GM15510 (cell line): ENCODE measurements around the gene SLC22A3.

Experiments
- POLR2A ChIP-seq: IDR thresholded peaks from 3 replicates; pipeline ENCODE4 v1.6.1; 2011; ENCODE audit warnings: borderline replicate concordance; ENCODE audit not compliant: insufficient read length; ENCODE audit errors: extremely low read depth

Gene SLC22A3

DNA sequence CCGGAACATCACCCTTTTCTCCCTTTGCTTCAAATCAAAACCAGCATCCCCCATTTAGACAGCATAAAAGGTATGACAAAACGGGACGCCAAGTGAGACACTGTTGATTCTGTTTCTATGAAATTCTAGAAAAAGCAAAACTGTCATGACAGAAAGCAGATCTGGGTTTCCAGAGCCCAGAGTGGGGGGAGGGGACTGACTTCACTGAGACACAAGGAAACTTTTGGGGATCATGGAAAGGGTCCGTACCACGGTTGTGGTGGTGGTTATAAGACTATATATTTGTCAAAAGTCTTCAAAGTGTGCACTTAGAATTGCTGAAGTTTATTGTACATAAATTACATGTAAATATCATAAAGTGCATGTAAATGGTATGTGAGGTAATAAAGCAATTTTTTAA lies 82.6 kb downstream of the SLC22A3 start:
- TF ChIP-seq POLR2A: no peak

DNA sequence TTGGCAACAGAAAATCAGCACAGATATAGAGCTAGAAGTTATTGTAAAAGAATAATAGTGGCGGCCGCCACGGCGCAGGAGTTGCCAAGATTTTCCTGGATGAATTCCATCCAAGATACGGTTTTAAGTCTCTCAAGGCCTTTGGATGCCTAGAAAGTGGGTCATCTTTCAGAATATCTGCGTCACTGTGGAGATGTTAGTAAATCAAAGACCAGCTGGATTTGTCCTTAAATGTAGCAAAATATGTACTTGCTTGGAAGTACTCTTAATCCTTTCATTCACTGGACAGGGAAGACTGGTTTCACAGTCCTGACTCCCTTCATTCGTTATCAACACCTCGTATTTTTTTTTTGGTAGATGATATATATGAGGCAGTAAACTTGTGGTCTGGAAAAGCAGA lies 83.0 kb downstream of the SLC22A3 start:
- no peak for TF ChIP-seq POLR2A

DNA sequence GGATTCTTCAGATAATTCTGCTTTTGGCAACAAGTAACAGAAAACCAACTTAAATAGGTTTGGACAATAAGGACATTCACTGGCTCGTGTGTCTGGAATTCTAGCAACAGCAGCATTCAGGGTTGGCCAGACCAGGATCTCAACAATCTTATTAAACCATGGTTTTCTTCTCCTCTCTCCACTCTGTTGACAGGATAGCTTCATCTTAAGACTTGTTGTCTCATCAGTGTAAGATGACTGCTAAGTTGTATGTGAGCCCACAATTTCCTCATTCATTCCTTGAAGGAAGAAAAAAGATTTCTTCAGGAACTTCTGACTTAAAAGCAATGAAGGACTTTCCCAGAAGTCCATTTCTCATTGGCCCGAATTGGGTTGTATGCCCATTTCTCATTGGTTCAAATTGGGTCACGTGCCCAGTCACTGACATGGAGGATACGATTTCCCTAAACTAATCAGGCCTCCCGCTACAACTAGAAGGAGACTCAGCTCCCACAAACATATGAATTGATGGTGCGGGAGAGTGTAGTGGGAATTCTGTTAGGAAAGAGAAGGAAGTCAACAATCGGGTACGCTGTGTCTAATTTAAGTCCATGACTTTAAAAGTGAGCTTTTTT lies 83.7 kb downstream of the SLC22A3 start:
- no peak for TF ChIP-seq POLR2A

DNA sequence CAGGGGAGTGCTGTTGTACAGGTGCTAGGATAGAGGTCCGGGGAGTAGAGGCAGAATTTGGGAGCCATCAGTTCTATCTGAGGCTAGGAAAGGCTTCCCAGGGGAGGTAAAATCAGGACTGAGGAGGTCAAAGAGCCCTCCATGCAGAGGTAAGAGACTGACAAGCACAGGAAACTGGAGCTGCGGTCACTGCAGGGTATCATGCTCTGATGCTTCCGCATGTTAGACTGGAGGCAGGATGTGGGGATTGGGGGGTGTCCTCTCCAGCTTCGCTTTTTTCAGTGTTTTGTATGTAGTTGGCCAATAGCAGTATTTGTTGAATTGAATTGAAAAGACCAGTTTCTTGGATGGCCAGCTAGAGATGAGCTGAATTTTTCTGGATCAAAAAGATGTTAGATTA lies 87.8 kb downstream of the SLC22A3 start:
- no peak for TF ChIP-seq POLR2A

DNA sequence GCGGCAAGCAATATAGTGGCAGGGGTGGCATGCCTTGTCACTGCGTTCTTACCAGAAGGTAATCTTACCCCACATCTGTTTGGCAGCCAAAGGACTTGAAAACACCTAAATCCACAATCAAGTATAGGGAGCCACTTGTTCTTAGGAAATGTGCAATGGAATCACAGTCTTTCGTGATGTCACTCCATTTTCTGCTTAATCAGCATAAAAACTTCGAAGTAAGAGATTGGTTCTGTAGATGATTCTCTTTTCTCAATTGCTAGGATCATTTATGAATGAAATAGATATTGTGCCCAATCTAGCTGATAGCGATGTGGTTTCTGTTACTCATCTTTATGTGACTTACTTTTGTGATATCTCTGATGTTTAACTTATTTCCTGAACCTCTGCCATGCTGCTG lies 89.0 kb downstream of the SLC22A3 start:
- TF ChIP-seq POLR2A: no peak

DNA sequence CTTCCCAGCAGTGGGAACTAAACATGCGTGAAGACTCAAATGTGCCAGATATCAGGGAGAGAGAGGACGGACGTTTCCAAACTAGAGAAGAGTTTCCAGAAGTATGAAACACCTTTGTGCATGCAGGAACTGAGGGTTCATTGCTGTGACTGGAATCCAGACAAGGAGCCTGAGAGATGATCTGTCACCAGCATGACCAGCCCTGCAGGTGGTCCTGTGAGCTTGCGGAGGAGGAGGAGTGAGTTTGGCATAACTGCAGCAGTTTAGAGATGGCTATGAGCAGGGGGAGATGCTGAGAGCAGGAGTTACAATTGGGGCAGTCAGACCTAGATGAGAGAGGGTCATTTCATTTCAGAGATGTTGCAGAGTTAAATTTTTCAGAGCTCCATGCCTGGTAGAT lies 89.6 kb downstream of the SLC22A3 start:
- no peak for TF ChIP-seq POLR2A

DNA sequence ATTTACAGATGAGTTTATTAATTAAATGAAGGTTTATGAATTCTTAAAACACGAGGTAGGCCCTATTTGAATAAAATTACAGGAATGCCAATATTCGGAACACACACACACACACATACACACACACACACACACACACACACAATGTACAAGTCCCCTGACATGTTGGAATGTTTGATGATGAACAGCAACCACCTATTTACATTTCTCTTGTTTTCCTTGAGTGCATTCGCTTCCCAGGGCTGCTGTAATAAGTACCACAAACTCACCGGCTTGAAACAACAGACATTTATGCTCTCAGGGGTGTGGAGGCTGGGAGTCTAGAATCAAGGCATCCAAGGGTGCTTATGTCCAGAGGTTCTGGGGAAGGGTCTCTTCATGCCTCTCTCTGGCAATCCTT lies 90.3 kb downstream of the SLC22A3 start:
- TF ChIP-seq POLR2A: no peak

DNA sequence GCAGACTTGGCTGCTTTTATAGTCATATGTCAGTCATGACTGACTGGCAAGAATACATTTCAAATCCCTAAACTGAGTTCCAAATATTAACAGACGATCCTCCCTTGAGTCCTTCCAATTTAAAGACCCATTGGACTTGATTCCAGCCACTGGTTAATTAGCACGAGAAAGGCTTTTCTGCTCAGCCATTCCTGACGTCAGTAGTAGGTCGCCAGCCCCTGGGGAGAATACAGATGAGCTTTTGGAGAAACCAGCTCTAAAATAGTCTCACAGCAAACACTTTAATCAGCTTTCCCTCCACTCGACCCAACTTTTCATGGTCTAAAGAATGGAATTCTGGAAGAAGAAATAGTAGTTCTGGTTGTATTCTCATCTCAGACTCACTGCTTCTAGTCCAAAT lies 91.6 kb downstream of the SLC22A3 start:
- no peak for TF ChIP-seq POLR2A

DNA sequence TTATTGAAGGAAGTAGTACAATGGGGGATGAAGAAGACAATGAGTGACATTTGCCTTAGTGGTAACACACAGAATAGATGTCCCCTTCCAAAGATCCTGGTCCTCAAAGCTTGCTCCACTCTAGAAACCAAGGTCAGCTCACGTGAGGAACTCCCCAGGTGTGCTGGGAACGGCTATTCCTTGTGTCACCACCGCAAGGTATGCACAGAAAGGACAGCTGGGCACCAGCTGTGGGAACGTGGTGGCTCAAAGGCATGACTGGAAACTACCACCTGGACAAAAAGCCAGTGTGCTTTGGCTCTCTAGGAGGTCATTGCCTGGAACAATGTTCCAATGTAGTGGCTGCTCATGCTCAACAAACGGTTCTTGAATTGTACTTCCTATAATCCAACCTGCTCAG lies 94.0 kb downstream of the SLC22A3 start:
- no peak for TF ChIP-seq POLR2A

DNA sequence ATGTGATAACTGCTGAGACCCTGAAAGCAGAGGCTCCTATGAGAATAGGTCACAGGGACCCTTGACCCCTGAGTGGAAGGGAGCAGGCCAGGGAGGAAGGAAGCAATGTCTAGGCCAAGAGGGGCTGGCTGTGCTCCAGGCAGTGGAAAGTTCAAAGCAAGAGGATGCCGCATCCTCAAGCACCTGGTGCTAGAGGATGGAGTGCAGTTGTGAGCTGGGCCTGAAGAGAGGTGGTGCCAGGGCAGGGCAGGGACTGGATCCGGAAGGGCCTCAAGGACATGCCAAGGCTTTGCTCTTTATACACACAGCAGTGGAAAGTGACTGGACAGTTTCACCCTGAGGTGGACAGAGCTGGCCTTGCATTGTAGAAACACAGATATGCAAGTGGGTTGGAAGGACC lies 97.0 kb downstream of the SLC22A3 start:
- TF ChIP-seq POLR2A: no peak

DNA sequence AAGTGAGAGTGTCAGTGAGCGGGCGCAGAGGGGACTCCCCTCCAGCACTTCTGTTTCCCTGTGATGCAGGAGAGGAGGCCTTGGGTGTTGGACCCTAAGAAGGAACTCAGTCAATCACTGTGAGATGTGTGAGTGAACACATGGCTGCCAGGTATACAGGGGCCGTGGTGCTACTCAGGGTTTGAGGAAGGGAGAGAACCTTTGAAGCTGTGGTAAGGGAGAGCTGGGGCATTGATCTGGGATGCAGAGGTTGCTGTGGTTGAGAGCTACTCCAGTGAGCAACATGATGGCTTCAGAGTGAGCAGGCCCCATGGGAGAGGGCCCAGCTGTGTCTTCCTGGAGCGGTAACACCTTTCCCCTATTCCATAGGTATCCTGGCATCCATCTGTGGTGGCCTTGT lies 99.2 kb downstream of the SLC22A3 start:
- TF ChIP-seq POLR2A: no peak

DNA sequence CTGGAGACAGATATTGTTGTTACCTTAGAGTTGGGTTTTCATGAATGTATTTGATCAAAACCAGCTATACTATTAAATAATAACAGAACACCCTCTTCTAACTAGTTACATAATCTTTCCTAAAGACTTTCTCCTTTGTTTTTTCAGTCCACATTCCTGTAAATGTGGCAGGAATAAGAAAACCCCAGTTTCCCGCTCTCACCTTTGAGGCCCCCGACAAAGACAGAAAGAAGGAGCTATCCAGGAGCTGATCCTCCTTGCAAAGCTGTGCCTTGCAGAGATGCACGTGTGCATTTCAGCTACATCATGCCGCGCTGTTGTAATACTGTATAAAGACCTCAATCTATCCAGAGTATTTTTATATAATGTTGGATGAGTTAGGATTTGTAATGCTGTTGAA lies 102.7 kb downstream of the SLC22A3 start:
- TF ChIP-seq POLR2A: no peak

DNA sequence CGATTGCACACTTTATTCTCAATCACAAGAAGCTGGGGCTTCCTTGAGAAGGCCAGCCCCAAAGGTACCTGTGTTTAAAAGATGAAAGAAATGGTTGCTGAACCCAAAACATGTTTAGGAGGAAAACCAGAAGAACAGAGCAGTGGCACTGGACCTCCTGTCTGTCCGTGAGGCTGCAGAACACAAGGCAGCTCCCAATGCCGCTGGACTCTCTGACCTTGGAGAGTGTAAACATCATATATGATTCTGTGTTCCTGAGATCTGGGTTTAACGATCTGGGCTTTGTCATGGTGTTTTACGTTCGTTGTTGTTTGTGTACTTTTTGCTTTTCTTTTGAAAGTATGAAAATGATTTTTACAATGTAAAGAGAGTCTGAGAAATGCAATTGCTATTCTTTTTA lies 106.1 kb downstream of the SLC22A3 start:
- no peak for TF ChIP-seq POLR2A

DNA sequence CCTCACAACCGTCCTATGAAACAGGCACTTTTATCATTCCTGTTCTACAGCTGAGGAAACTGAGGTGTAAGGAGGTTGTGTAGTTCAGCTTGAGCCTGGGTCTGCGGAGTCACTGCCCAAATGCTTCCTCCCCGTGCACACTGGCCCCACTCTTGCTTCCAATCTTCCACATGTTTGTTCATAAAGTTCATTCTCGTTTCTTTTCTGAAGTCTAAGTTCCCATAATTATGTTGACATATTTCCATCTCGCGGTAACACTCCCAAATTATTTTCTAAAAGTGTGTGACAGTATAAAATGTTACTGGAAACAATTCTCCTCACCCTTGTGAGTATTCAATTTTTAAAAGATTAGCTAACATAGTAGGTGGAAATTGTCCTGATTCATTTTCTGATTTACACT lies 106.9 kb downstream of the SLC22A3 start:
- no peak for TF ChIP-seq POLR2A

DNA sequence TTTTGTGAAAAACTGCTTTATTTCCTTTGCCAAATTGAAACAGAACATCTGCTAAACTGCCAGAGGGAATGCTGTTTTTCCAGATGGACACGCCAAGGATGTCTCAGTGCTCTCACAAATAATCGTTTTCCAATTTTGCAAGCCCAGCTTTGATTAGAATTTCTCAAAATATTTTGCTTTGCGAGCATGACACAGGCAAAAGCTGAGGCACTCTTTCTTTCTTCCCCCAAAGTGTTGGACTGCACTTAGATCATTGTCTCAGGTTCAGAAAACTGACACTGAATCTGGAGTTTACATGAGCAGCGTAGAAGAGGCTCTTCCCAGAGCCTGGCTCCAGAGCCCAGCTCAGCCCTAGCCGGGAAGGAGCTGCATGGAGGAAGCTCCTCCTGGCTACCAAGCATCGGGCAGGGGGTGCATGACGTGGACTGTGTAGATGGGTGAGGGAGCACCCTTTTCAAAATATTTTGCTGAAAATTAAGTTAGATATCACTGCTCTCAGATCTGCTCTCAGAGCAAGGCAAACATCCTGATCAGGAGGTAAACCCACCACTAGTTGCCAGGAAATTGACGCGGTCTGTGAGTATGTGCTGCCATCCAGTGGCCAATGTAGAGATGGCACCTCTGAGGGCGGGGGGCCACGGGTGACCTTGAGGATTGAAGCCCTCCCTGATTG lies 107.5 kb downstream of the SLC22A3 start:
- no peak for TF ChIP-seq POLR2A

DNA sequence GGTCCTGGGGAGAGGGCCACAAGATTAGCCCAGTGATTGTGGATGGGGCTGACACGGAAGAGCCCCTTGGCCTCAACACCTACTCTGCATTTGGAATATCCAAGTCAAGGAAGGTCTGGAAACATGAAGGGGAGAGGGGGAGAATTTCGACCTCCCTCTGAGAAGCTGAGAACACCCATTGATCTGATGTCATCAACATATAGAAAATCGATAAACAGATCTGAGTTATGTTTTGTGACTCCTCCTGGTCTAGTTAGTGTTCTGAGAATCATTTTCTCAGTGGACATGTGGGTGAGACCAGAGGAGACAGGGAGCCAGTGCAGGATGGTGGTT lies 108.0 kb downstream of the SLC22A3 start:
- TF ChIP-seq POLR2A: no peak

DNA sequence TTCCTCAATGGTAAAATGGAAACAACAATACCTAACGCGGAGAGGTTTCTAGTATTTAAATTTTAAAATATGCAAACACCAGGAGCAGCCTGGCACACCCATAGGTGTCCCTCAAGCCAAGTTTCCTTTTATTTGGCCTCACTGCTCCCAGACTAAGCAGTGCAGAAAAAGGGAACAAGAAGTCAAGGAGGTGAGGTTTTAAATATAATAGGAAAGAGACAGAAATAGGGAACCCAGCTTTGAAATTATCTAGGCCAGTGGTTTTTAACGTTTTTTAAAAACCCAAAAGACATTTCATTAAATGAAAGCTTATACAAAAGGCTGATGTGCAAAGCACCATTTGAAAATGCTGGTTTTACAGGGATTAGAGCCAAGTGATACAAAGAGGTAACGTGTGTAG lies 109.6 kb downstream of the SLC22A3 start:
- TF ChIP-seq POLR2A: no peak
